Measurements from ENCODE around the gene FAM210B. TPM values are rescaled to one million over a fixed set of nuclear protein-coding genes. Genes with fewer than 3 reads are reported as not detected.
A peak's percentile ranks its signal among the peaks of the same experiment; 100 is the strongest.

Gene FAM210B
- total and polyA plus RNA-seq, 2 of the 13 experiments (the other 11 are each of a cell fraction or from before 2014, with no cell fraction given): 75.9 to 107 TPM

DNA sequence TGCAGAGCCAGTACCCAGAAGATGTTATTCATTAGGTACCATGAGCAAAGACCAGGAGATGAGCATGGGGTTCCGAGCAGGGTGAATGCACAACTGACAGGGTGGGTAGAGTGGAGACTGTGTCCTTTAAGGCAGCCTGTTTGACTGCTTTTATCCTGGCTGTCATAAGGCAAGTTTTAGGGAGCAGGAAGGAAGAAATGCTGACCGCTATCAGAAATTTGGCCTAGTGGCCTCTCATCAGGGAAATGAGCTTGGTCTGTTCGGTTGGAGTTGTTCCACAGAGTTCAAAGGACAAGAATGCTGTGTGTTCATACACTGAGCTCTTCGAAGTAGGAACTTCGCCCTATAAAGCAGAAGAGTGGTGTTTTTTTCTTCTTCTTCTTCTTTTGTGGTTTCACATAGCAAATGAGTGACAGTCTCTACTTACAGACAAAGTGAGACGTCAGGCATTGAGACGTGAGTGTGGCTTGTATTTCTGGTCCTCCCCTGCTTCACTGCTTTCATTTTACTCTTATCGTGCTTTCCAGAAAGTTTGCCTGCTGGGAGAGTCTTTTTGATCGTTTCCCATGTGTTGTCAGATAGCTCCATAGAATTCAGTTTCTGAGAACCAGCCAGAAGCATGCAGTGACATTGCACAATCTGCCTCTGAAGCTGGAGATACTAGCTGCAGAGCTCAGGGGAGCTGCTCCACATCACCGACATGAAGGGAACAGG is 53.1 kb downstream of the FAM210B start, which contains the start of gene CASS4 (continued):
- no peak for TF ChIP-seq WIZ (CRISPR knock-in tag; IDR thresholded peaks at IDR 0.05)
- TF ChIP-seq, protein P1, sequence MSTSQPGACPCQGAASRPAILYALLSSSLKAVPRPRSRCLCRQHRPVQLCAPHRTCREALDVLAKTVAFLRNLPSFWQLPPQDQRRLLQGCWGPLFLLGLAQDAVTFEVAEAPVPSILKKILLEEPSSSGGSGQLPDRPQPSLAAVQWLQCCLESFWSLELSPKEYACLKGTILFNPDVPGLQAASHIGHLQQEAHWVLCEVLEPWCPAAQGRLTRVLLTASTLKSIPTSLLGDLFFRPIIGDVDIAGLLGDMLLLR (CRISPR knock-in tag; IDR thresholded peaks at IDR 0.05): no peak
- peak; percentile 8; the same call in 1 of the 2 replicates for TF ChIP-seq FOSL2 (CRISPR knock-in tag; IDR thresholded peaks at IDR 0.05)
- 0 out of 2 replicates have a peak, but pooled peaks have one; percentile 15 for TF ChIP-seq ZNF205 (CRISPR knock-in tag; IDR thresholded peaks at IDR 0.05)
- TF ChIP-seq IKZF4 (CRISPR knock-in tag; IDR thresholded peaks at IDR 0.05; ENCODE audit: borderline replicate concordance, low read depth, not compliant biosample characterization): no peak
- TF ChIP-seq ZNF580 (CRISPR knock-in tag; IDR thresholded peaks at IDR 0.05; ENCODE audit: borderline replicate concordance, low read depth): no peak
- TF ChIP-seq ZNF430 (CRISPR knock-in tag; IDR thresholded peaks at IDR 0.05): peak; percentile 12; the same call in 1 of the 2 replicates
- TF ChIP-seq ZNF768 (CRISPR knock-in tag; IDR thresholded peaks at IDR 0.05): no peak
- no peak for TF ChIP-seq HHEX (CRISPR knock-in tag; IDR thresholded peaks at IDR 0.05)
- no peak for TF ChIP-seq ZNF607 (CRISPR knock-in tag; IDR thresholded peaks at IDR 0.05; ENCODE audit: borderline replicate concordance)
- TF ChIP-seq NR2F1 (CRISPR knock-in tag; IDR thresholded peaks at IDR 0.05): no peak
- TF ChIP-seq ZNF136 (CRISPR knock-in tag; IDR thresholded peaks at IDR 0.05; ENCODE audit: low read depth): no peak
- peak; percentile 80; the same call in 1 of the 2 replicates for TF ChIP-seq MEIS1 (CRISPR knock-in tag; IDR thresholded peaks at IDR 0.05; ENCODE audit: borderline replicate concordance)
- TF ChIP-seq ZNF598 (CRISPR knock-in tag; IDR thresholded peaks at IDR 0.05; ENCODE audit: borderline replicate concordance): 0 out of 2 replicates have a peak, but pooled peaks have one; percentile 23
- no peak for TF ChIP-seq ZNF317 (CRISPR knock-in tag; IDR thresholded peaks at IDR 0.05)
- TF ChIP-seq ZNF546 (CRISPR knock-in tag; conservative IDR thresholded peaks at IDR 0.05): no peak
- TF ChIP-seq KAT7 (CRISPR knock-in tag; IDR thresholded peaks at IDR 0.05; ENCODE audit: borderline replicate concordance): no peak
- TF ChIP-seq PCBP2 (optimal IDR thresholded peaks at IDR 0.05; ENCODE audit: low read depth, low read length, poor library complexity, severe bottlenecking): no peak
- TF ChIP-seq ZNF446 (CRISPR knock-in tag; IDR thresholded peaks at IDR 0.05): no peak
- TF ChIP-seq MAFF (IDR thresholded peaks at IDR 0.05; ENCODE audit: low read depth, low read length): peak; percentile 55; the same call in 1 of the 2 replicates
- TF ChIP-seq MIXL1 (CRISPR knock-in tag; IDR thresholded peaks at IDR 0.05): no peak
- no peak for TF ChIP-seq ZNF432 (CRISPR knock-in tag; IDR thresholded peaks at IDR 0.05; ENCODE audit: borderline replicate concordance)
- no peak for TF ChIP-seq KLF16 (CRISPR knock-in tag; IDR thresholded peaks at IDR 0.05)
- TF ChIP-seq ZMAT3 (CRISPR knock-in tag; conservative IDR thresholded peaks at IDR 0.05): no peak
- no peak for TF ChIP-seq DNMT3B (CRISPR knock-in tag; conservative IDR thresholded peaks at IDR 0.05)
- TF ChIP-seq BATF2 (CRISPR knock-in tag; IDR thresholded peaks at IDR 0.05): no peak
- no peak for TF ChIP-seq ZNF44 (CRISPR knock-in tag; IDR thresholded peaks at IDR 0.05)
- TF ChIP-seq ZNF572 (CRISPR knock-in tag; IDR thresholded peaks at IDR 0.05): no peak
- no peak for TF ChIP-seq ZNF816 (CRISPR knock-in tag; IDR thresholded peaks at IDR 0.05; ENCODE audit: borderline replicate concordance)
- peak; percentile 81 for TF ChIP-seq SAP130 (CRISPR knock-in tag; IDR thresholded peaks at IDR 0.05; ENCODE audit: low read depth)
- TF ChIP-seq SCMH1 (CRISPR knock-in tag; IDR thresholded peaks at IDR 0.05; ENCODE audit: borderline replicate concordance): no peak
- no peak for TF ChIP-seq HMG20B (CRISPR knock-in tag; conservative IDR thresholded peaks at IDR 0.05)
- no peak for TF ChIP-seq TSC22D2 (CRISPR knock-in tag; IDR thresholded peaks at IDR 0.05; ENCODE audit: borderline replicate concordance)
